Spleen (tissue), 11 donors: Measurements from ENCODE around the gene RARG. TPM values are rescaled to one million over a fixed set of nuclear protein-coding genes. Genes with fewer than 3 reads are reported as not detected.

Experiments
- DNase-seq: peaks from one replicate; pipeline ENCODE4 v3.0.0-alpha.2; 2020
- H3K27ac ChIP-seq, 8 donors: fragments of 200-600 bp; sonication (generic) in 7 of 8; 1 replicate in 4 of 8; 2 replicates in 4 of 8; pipeline versions ENCODE4 v1.5.0 to v1.8.0; 2016 to 2021; ENCODE audit warnings: inconsistent platforms in 4 of 8, mild to moderate bottlenecking in 4 of 8, moderate library complexity in 1 of 8
- H3K27me3 ChIP-seq, 7 donors: fragments of 200-600 bp; sonication (generic) in 6 of 7; replicated peaks in 1 of 7; 1 replicate in 4 of 7; 2 replicates in 3 of 7; pipeline versions ENCODE4 v1.5.0 to v1.8.0; 2016 to 2021; ENCODE audit warnings: inconsistent platforms in 3 of 7, mild to moderate bottlenecking in 1 of 7
- H3K36me3 ChIP-seq, 6 donors: fragments of 200-600 bp; sonication (generic) in 5 of 6; 1 replicate in 4 of 6; 2 replicates in 2 of 6; pipeline versions ENCODE4 v1.5.0 to v1.8.0; 2016 to 2021; ENCODE audit warnings: inconsistent platforms in 2 of 6
- H3K4me1 ChIP-seq, 6 donors: fragments of 200-600 bp; sonication (generic) in 5 of 6; 1 replicate in 3 of 6; 2 replicates in 3 of 6; pipeline versions ENCODE4 v1.5.0 to v1.8.0; 2016 to 2021; ENCODE audit warnings: inconsistent platforms in 3 of 6
- H3K4me3 ChIP-seq, 8 donors: fragments of 200-600 bp; sonication (generic) in 7 of 8; 1 replicate in 4 of 8; 2 replicates in 4 of 8; pipeline versions ENCODE4 v1.5.0 to v1.8.0; 2016 to 2021; ENCODE audit warnings: inconsistent platforms in 4 of 8, mild to moderate bottlenecking in 4 of 8, moderate library complexity in 2 of 8
- H3K9me3 ChIP-seq, 8 donors: fragments of 200-600 bp; sonication (generic) in 7 of 8; 1 replicate in 4 of 8; 2 replicates in 4 of 8; pipeline versions ENCODE4 v1.5.0 to v1.8.0; 2016 to 2021; ENCODE audit warnings: inconsistent platforms in 4 of 8
- POLR2A ChIP-seq, 3 donors: fragments of 450-650 bp; IDR thresholded peaks; one replicate each; pipeline ENCODE4 v1.5.1; 2017; ENCODE audit warnings: antibody characterized with exemption in 3 of 3, mild to moderate bottlenecking in 1 of 3
- POLR2AphosphoS5 ChIP-seq, 3 donors: sonication (generic); formaldehyde crosslinking; IDR thresholded peaks; one replicate each; pipeline ENCODE4 v1.5.1; 2017; ENCODE audit warnings: antibody characterized with exemption in 3 of 3
- WGBS, 5 donors: extraction: QIAGEN DNeasy Blood & Tissue Kit in 3 of 5; methylation state at CpG; one replicate each; pipeline versions ENCODE4 v1.1.5 to v1.1.7; 2013 to 2018; 5-methylcytosine and 5-hydroxymethylcytosine counted together
- intact Hi-C: fragments of 100-400 bp; cut with DNase I; formaldehyde crosslinking; loops from one replicate; pipeline ENCODE4 v1.15.0; 2023; ENCODE audit warnings: low total_unique reads
- polyA plus RNA-seq, 3 donors: library from polyadenylated mRNA; stranded (reverse); fragments of 200-250 nt; gene quantifications; one replicate each; pipeline ENCODE4 v1.2.1, GENCODE V29; 2013
- total RNA-seq, 7 donors: library from RNA; depleted of rRNA in 3 of 7; stranded (reverse); fragments of >200 nt in 3 of 7; fragmentation: NEBNext Ultra II Directional in 4 of 7; extraction: Animal tissue kit (Norgen Biotek cat#: 25700) in 4 of 7; gene quantifications; one replicate each; pipeline versions ENCODE4 v1.1.0 to v1.2.1, GENCODE V29; 2016 to 2021
- TF ChIP-seq, protein P1 (sequence below), 11 experiments: fragments of 200-600 bp in 7 of 11; fragments of 450-650 bp in 4 of 11; sonication (generic) in 4 of 11; IDR thresholded peaks in 8 of 11; conservative IDR thresholded peaks in 3 of 11; 1 replicate in 7 of 11; 2 replicates in 4 of 11; pipeline versions ENCODE4 v1.4.0 to v1.8.0; 2016 to 2021; ENCODE audit warnings: antibody characterized with exemption in 11 of 11, inconsistent platforms in 4 of 11, mild to moderate bottlenecking in 1 of 11
- donor health status: healthy with polysubstance abuse.
- donor health status: DM: no; HTN: no; CAD: no; lungs with moderate emphysema.
- donor health status: DM: no; HTN: no; CAD: no.
- donor health status: Bipolar disorder and iron deficiency.
- donor health status: healthy.
- donor health status: DM: no; HTN: no; CAD: no.
- donor health status: DM: yes; HTN: yes; CAD: no.

The RARG gene
- total and polyA plus RNA-seq, 10 donors, result 4.6 to 20.8 (median 11.2) TPM

- Histone ChIP-seq H3K4me1 (peaks cover 0 to 5% (median 0%) of the 10 kb centered on the region in 6 donors), H3K36me3 (peaks cover 0 to 71% (median 0%) of the 10 kb centered on the region in 6 donors), H3K27ac (no peak overlapping the region), H3K9me3 (no peaks in the 10 kb centered on the region), H3K4me3 (no peak overlapping the region), H3K27me3 (no peaks in the 10 kb centered on the region)
- intact Hi-C loops, result no loop called here
- TF ChIP-seq POLR2A (IDR thresholded peaks at IDR 0.05), result no peak
- TF ChIP-seq, protein P1, sequence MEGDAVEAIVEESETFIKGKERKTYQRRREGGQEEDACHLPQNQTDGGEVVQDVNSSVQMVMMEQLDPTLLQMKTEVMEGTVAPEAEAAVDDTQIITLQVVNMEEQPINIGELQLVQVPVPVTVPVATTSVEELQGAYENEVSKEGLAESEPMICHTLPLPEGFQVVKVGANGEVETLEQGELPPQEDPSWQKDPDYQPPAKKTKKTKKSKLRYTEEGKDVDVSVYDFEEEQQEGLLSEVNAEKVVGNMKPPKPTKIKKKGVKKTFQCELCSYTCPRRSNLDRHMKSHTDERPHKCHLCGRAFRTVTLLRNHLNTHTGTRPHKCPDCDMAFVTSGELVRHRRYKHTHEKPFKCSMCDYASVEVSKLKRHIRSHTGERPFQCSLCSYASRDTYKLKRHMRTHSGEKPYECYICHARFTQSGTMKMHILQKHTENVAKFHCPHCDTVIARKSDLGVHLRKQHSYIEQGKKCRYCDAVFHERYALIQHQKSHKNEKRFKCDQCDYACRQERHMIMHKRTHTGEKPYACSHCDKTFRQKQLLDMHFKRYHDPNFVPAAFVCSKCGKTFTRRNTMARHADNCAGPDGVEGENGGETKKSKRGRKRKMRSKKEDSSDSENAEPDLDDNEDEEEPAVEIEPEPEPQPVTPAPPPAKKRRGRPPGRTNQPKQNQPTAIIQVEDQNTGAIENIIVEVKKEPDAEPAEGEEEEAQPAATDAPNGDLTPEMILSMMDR (IDR thresholded peaks at IDR 0.05 in 8 of 11, conservative IDR thresholded peaks at IDR 0.05 in 3 of 11), result no peak
- TF ChIP-seq POLR2AphosphoS5 (IDR thresholded peaks at IDR 0.05), result no peak
- 95 to 97% (median 96%) methylated on average over 9 of the region's 9 CpGs for WGBS, 5 donors
- no peak for DNase-seq
Measured at GRCh38 chr12:53277981-53278380, 46.0 kb upstream of the RARG start.

DNA sequence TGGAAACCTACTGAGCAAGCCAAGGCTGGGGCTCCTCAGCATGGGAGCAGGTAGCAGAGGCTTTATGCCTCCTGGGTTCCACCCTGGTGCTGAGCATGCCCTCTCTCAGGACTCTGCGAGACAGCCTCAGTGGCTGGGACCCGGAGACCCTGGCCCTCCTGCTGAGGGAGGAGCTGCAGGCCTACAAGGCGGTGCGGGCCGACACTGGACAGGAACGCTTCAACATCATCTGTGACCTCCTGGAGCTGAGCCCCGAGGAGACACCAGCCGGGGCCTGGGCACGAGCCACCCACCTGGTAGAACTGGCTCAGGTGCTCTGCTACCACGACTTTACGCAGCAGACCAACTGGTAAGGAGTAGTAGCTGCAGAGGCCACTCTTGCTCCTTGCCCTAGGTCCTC lies 44.5 kb upstream of the RARG start:
- H3K36me3 ChIP-seq, result peaks cover 0 to 56% (median 0%) of the 10 kb centered on the region in 6 donors
- no peaks in the 10 kb centered on the region for H3K4me1 ChIP-seq
- H3K27me3 ChIP-seq, result no peaks in the 10 kb centered on the region
- H3K27ac ChIP-seq, result no peak overlapping the region
- no peaks in the 10 kb centered on the region for H3K9me3 ChIP-seq
- WGBS, 5 donors, result 95 to 100% (median 98%) methylated on average over 1 to 11 of the region's 11 CpGs
- intact Hi-C loops, result no loop called here
- no peak for DNase-seq
- no peak for TF ChIP-seq POLR2A (IDR thresholded peaks at IDR 0.05)
- TF ChIP-seq, protein P1 (IDR thresholded peaks at IDR 0.05 in 8 of 11, conservative IDR thresholded peaks at IDR 0.05 in 3 of 11), result no peak
- TF ChIP-seq POLR2AphosphoS5 (IDR thresholded peaks at IDR 0.05), result no peak
- no peak overlapping the region for H3K4me3 ChIP-seq

GRCh38 chr12:53274445-53274844 lies 42.4 kb upstream of the RARG start:
- no peaks in the 10 kb centered on the region for H3K27me3 ChIP-seq
- H3K4me1 ChIP-seq, result peaks cover 0 to 7% (median 2%) of the 10 kb centered on the region in 6 donors
- no peak overlapping the region for H3K27ac ChIP-seq
- no peak for DNase-seq
- intact Hi-C loops, result no loop called here
- H3K9me3 ChIP-seq, result no peaks in the 10 kb centered on the region
- peaks cover 0 to 42% (median 0%) of the 10 kb centered on the region in 6 donors for H3K36me3 ChIP-seq
- TF ChIP-seq POLR2A (IDR thresholded peaks at IDR 0.05) (no peak), POLR2AphosphoS5 (IDR thresholded peaks at IDR 0.05) (no peak)
- TF ChIP-seq, protein P1 (IDR thresholded peaks at IDR 0.05 in 8 of 11, conservative IDR thresholded peaks at IDR 0.05 in 3 of 11), result no peak
- 92 to 98% (median 97%) methylated on average over 5 of the region's 5 CpGs for WGBS, 5 donors
- no peak overlapping the region for H3K4me3 ChIP-seq

GRCh38 chr12:53268630-53269562 lies 36.9 kb upstream of the RARG start:
- peaks cover 5 to 34% (median 23%) of the 10 kb centered on the region in 6 donors for H3K4me1 ChIP-seq
- TF ChIP-seq POLR2AphosphoS5 (IDR thresholded peaks at IDR 0.05), result no peak
- TF ChIP-seq POLR2A (IDR thresholded peaks at IDR 0.05), result no peak
- TF ChIP-seq, protein P1 (IDR thresholded peaks at IDR 0.05 in 8 of 11, conservative IDR thresholded peaks at IDR 0.05 in 3 of 11), result no peak
- 58 to 67% (median 65%) methylated on average over 17 to 20 of the region's 20 CpGs for WGBS, 5 donors
- no peaks in the 10 kb centered on the region for H3K27me3 ChIP-seq
- peak overlapping the region; percentile 44 to 92 (median 72) for H3K4me3 ChIP-seq
- H3K9me3 ChIP-seq, result no peaks in the 10 kb centered on the region
- peak overlapping the region in 5 of 8 donors; percentile 61 to 80 (median 69) for H3K27ac ChIP-seq
- intact Hi-C loops, result no loop called here
- H3K36me3 ChIP-seq, result peaks cover 0 to 6% (median 0%) of the 10 kb centered on the region in 6 donors
- no peak for DNase-seq
